NCI-H1436 (cell line): Measurements from ENCODE around the gene TMEM273.

Experiments used
- DNase-seq: peaks from one replicate; lab custom pipeline; 2025; lab: John Stamatoyannopoulos, UW

Gene TMEM273

DNA sequence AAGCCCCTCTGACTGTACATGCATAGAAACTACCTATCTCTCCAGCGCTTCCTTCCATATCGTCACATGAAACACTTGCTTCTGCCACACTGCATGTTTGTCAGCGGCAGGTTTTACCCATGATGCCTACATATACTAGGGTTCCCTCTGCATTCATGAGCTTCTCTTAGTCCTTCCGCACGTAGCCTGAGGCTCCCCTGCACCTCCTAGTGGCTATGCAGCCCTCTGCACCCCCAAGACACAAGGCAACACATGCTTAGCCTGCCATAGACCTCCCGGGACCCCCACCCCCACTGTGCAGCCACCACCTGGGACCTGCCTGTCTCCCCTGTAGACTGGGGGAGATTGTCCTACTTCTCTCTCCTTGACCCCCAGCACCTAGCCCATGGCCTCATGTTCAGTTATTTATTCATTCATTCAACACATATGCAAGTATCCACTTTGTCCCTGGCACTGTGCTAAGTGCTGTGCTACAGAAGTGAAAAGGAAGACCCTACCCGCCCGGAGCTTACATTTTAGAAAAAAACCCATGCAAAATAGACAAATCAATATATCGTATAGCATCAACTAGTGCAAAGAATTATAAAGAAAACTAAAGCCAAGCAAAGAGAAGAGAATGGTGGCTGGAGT, 23.5 kb downstream of the TMEM273 start:
- DNase-seq = peak; percentile 31

DNA sequence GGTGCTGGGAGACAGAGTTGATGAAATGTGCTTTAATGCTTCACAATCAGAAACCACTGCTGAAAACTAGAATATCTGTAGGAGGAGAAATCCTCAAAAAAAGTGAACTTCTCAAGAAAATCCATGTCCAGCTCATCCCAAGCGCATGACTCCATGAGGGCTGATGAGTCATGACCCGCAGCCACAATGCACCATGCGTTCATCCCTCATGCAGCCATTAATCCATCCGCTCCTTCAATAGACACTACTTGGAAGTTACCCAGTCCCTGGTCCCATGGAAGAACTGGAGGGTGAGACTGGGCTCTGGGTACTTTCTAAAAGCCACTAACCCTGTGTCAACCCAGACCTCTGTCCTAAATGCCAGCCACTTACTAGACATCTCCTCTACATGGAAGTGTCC, 24.4 kb downstream of the TMEM273 start:
- no peak for DNase-seq

DNA sequence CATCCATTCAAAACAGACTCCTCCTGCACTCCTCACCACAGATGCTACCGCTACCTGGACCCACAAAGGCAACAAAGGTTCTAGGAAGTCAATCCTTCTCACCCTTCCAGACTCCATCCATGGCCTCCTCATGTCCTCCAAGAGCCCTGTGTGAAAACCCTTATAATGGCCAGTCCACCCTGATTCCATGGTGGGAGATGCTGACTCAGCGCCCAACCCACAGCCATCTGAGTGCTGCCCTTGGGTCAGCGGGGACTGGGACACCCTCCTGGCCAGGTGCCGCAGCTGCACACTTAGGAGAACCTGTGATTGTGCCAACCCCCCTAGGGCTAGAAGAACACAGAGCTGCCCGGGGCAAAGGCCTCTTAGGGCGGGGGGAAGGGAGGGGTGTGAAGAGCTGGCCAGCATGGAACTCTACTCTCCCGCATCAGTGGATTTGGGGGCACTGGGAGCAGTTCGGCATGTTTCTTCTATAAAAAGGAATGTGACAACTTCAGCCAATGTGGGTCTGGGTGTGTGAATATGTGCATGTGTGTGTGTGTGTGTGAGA, 25.4 kb downstream of the TMEM273 start:
- DNase-seq = no peak

DNA sequence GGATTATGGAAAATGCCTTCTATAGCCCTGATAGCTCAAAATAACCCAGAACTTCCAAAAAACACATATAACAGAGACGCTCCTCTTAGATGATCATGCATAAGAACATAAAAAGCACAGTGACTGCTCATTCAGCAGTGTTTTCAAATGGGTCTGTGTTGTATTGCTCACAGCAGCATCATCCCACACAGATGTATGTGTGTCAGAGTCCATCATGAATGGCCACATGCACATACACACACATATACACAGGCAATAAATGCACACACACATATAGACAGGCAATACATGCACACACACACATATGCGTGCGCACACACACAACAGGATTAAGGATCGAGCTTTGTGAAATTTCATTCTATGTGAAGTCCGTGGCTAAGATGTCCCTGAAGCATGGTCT, 26.1 kb downstream of the TMEM273 start:
- no peak for DNase-seq

DNA sequence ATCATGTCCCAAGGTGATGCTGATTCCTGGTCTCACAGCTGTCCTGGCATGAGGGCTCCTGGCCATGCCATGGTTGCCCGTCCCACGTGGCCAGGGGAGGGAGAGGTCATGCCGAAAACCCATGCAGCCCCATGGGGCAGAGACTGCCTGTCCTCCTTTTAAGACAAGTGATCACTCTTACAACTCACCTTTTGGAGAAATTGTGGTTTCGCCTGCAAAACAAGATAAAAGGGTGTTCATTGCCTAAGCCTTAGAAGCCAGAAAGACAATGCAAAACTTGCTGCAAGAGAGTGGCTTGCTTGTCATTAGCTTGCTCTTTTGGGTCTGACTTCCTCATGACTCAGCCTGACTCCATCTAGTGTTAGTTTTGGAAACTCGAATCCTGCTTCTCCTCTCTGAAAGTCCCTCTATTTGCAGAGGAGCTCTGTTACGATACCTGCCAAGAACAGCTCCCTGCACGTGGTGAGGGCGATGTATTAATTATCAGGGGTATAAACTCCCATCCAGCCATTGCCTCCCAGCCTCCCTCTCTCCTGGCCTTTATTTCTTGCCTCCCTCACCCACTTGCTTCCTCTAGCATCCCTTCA, 26.7 kb downstream of the TMEM273 start:
- no peak for DNase-seq

DNA sequence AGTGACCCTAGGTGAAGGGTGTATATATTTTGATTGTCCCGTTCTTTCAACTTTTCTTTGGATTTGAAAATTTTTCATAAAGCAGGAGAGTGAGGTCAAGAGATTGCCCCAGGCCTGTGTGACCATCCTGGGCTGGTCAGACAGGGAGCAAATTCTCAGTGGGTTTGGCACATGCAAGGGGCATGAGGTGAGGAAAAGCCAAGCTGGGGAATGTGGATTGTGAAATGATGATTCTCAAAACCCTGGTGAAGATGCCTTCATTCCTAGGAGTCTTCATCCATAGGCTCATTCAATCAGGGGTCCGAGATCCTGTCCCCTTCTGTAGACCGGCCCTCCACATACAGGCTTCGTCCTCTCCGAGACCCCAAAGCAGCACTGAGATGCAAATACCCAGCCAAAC, 27.4 kb downstream of the TMEM273 start:
- no peak for DNase-seq

DNA sequence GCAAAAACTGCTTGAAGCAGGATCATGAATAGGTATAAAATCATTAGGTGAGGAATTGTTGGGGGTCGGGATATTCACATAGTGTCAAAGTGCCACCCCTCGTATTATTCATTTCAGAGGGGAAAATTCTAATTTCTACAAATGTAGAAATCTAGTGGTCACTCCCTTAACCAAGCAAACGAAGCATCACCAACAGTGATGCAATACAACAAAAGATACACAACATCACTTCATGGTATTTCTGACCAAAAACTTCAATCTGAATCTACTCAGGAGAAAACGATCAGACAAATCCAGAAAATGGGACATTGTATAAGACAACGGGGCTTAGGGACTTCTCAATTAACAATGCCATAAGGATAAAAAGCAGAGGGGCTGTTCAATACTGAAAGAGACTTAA, 28.1 kb downstream of the TMEM273 start:
- DNase-seq = no peak

DNA sequence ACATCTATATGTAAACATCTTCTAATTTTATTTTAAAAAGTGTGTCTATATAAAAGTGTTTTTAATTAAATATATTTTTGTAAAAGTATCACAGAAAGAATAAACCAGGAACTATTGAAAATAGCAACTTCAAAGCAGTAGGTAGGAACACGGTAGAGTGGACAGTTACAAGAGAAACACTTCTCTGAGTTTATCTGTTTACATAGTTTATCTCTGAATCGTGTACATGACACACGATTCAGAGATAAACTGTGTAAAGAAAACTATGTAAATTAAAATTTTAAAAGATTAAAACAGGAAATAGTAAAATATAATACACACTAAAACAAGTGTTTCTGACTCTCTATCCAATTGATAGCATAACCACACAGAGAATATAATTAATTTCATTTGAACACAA, 29.3 kb downstream of the TMEM273 start:
- DNase-seq = no peak

DNA sequence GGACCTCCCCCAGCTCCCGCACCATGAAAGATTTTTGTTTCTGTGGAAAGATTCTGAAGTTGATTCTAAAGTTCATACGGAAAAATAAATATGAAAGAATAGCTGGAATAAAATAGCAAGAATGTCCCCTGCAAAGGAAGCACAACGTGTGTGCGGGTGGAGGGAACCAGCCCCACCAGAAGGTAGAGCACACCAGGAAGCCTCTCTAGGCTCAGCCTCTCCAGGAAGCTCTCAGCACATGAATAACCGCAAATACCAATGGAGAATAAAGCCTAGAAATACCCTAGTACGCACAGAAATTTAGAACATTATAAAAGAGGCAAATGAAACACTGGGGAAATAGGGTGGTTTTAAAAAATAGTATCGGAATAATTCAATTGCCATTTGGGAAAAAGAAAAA, 29.8 kb downstream of the TMEM273 start:
- DNase-seq = no peak

DNA sequence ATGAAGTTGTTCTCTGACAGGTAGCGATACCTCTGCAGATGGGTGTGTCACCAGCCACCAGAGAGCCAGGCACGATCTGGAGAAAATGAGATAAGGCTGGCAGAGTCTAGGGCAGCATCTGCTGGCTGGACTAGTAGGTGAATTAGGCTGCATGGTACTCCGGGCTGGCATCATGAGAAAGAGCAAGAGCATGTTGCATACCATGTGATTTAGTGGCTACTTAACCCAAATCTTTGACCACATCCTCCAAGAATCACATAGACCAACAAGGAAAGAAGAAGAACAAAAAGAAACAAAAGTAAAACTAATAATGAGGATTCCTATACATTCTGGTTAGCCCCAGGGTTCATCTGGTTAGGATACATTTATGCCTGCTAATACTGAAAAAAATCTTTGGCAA, 31.0 kb downstream of the TMEM273 start:
- DNase-seq = no peak

DNA sequence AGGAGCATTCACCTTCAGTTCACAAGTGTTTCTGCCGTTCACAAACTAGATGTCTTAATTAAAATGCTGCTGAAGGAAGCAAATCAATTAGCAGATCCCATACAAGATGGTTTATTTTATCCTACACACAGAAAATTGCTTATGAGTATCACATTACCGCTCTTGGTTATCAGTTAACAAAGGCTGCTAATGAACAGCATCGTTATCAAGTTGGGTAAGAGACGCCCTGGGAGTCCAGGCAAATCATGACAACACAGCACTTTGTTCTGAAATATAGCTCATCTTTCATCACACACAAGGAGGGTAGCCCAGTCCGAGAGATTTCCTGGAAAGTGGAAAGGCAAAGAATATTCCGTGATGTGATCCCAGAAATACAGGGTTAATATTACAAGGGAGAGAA, 33.5 kb downstream of the TMEM273 start:
- no peak for DNase-seq

DNA sequence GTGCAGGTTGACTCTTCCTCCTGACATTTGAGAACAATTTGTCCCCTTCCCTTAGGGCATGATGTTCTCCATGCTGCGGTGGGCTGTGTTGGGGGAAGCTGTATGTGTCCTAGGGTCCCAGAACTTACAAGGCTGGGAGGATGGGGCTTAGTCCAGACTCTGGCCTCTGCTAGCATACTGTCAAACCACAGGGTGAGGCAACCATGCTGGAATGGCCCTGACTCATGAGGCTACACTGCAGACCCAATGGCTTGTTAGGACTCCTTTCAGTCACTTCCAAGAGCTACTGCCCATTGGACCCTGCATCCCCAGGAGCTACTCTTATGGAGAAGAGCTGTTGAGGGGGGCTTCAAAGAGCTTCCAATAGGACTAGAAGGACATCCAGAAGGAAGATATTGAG, 34.2 kb downstream of the TMEM273 start:
- no peak for DNase-seq

DNA sequence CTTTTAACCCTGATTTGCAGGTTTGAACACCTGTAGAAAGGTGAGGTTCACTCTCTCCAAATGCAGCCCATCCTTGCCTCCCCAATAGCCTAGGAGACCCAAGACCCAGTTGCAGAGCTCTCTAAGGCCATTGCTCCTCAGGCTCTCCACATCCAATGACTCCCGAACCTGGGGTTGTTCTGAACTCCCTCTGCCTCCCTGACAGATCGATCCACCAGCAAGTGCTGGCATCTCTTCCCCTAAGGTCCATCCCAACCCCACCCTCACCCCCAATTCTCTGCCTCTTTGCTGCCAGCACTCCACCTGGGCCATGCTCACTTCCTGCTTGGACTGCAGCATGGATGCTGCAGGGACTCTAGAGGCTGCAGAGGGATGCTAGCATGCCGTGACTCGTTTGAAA, 35.1 kb downstream of the TMEM273 start:
- no peak for DNase-seq

DNA sequence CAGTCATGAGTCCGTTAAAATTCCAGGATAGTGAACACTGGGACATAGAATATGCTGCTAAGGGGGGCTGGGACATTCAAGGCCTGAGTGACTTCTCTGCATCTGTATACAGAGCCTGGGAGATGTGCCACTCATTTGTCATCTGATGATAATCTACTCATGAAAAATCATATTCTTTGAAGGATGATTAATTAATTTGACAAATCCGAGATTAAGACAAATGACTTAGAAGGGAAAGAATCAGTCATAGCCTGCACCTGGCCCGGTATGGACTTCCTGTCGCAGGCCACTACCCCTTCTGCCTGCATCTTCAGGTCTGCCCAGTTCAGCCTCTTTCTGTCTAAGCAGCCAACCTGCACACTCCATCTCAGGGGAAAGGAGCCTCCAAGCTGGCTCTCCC, 35.5 kb downstream of the TMEM273 start:
- no peak for DNase-seq

DNA sequence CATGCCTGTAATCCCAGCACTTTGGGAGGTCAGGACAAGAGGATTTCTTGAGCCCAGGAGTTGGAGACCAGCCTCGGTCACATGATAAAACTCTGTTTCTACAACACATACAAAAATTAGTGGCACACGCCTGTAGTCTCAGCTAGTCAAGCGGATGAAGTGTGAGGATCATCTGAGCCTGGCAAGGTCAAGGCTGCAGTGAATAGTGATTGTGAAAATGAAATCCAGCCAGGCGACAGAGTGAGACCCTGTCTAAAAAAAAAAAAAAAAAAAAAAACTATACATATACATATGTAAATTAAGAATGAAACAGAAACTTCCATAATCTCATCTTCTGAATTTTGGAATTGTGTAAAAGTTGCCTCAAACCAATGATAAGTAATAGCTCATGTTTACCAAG, 36.2 kb downstream of the TMEM273 start:
- DNase-seq = no peak

DNA sequence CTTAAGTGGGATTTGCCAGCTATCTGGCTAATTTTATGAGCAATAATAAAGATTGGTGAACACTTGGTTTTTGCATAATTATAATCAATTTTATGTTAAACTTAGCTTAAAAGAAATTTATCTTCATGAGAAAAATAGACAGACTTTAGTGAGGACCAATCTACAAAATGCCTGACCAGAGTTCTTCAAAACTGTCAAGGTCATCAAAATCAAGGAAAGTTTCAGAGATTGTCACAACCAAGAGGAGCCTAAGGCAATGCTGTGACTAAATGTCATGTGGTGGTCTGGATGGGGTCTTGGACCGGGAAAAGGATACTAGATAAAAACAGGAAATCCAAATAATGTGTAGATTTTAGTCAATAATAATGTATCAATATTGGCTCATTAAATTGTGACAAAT, 36.7 kb downstream of the TMEM273 start:
- DNase-seq = no peak

DNA sequence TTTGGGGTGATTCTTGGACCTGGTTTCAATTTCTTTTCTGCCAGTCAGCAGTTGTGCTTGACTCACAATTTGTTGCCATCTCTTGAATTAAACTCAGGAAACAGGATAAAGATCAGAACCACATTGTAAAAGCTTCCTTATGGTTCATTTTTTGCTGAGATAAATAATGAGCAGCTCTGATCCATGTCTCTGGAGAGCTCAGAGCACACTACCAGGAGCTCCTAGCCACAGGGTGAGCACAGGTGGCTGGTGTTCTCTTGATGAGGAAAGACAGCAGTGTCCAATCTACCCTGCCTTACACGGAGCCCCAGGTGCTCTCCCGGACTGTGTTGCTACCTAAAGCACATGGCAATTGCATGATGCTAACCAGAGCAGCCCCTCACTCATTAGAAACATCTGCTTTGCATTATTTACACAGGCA, 37.2 kb downstream of the TMEM273 start:
- DNase-seq = no peak

DNA sequence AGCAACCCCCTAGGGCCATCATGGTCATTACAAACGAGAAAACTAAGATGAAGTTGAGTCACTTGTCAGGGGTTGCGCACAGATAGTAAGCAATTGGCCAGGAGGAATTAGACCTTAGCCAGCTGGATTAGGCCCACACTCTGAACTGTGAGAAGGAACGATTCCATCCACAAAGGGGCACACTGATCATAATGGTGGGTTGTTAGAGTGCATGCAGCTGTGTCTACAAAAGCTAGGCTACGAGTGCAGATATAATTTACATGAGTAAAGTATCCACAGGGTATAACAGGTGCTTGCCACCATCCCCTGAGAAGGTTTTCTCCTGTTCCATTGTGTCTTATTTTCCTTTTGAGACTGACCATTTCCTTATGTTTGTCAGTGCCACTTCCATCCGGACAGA, 37.8 kb downstream of the TMEM273 start:
- peak; percentile 31 for DNase-seq

DNA sequence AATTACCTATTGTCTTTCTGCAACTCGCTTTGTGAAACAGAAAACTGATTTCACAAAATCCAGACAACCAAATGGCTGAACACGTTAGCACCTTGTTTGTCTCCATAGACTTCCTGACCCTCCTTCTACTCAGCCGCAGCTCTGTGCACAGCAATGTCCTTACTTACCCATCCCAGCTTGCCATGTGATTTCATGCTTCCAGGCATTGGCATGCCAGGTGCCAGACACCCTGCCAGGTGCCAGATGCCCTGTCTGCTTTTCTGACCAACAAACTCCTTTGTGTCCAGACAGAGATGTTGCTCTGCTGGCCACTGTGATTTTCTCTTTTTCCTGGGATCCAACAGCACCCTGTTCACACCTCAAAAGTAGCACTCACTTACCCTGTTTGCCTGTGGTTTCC, 38.3 kb downstream of the TMEM273 start:
- DNase-seq = no peak

DNA sequence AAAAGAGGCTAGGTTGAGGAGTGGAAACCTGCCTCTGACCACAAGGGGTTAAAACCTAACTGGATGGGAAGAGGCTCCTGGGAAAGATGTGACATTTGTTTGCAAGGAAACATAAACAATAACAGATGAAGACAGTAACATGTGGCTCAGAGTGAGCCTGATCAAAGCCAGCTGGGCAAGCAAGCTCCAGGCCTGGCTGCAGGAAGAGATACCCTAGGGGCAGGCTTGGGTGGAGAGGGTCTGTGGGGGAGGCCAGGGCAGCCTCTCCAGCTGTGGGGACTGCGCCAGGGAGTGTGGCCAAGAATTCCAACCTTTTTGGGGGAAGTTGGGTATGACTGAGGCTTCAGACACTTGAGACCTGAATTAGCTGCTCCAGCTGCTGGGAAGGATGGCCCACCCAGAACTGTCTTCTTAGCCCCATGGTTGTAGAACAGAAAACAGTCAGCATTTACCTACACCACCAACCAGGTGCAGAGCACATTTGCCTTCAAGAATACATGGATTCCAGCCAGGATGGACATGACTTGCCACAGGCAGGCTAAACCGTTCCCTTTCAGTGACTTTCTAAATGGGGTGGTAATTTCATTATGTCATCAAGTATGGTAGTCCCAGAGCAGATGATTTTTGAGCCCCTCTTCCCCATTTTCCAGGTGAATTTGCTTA, 44.0 kb downstream of the TMEM273 start:
- DNase-seq = no peak

DNA sequence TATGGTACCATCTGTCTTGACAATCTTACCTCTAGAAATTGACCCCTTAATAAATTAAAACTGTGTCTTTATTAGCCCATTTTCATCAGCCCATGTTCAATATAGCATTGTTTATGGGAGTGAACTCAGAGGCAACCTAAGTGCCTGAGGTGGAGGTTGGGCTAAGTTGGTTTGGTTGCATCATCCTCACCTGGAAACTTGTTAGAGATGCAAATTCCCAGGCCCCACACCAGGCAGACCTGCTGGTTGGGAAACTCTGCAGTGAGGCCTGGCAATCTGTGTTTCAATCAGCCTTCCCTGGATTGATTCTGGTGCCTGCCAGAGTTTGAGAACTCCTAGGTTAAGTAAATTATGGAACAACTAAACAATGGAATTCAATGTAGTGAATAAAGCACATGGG, 44.9 kb downstream of the TMEM273 start:
- no peak for DNase-seq

DNA sequence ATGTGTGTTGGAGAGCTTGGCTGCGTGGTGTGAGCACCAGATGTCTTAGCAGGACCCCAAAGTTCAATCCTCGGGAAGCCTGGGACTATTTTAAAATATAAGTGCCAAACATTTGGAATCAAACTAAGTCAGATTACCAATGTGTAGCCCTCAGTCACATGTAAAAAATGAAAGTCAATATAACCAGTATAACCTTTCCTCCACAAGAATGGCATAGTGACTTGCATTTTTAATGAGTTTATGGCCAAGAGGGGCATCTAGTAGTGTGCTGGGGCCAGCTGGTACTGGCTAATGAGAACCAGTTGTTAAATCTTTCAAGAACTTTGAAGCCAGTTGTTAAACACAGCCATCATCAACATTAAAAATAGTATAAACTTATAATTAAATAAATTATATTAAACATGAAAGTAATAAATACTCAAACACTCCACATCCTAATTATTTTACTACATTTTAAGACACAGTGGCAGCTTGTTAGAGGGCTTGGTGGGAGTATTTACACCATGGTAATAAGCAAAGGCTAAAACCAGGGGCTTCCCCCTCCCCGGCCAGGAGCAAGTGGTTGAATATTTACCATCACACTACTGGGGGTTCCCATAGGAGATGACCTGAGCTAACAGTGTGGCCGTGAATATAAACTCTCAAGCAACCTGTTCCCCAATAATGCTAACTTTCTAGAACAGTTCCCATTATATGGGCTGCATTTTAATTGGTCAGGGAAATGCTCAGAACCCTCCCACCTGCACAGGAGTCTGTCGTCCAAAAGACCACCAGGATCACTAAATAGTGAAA, 46.5 kb downstream of the TMEM273 start:
- DNase-seq = no peak
